Measurements from ENCODE around the gene SHROOM3.
"Not testable (repeated sequence)": the region's sequence is repeated elsewhere in the genome, so short reads cannot be mapped to it uniquely, and the experiment has no call there.

SHROOM3 gene

GRCh38 chr4:76590798-76591281, 155.8 kb downstream of the SHROOM3 start:
- DNase-seq (ENCODE audit: low read depth in 1 of 2, low spot score in 1 of 2), result no peak

- DNase-seq (ENCODE audit: low read depth in 1 of 2, low spot score in 1 of 2), result no peak
Measured at GRCh38 chr4:76591992-76592391, 157.0 kb downstream of the SHROOM3 start.

- no peak for DNase-seq (ENCODE audit: low read depth in 1 of 2, low spot score in 1 of 2)
Measured at GRCh38 chr4:76592460-76592859, 157.4 kb downstream of the SHROOM3 start.

GRCh38 chr4:76594173-76594572, 159.1 kb downstream of the SHROOM3 start:
- no peak for DNase-seq (ENCODE audit: low read depth in 1 of 2, low spot score in 1 of 2)

GRCh38 chr4:76595435-76595834, 160.4 kb downstream of the SHROOM3 start:
- DNase-seq (ENCODE audit: low read depth in 1 of 2, low spot score in 1 of 2), result no peak

GRCh38 chr4:76596713-76597112, 161.7 kb downstream of the SHROOM3 start:
- DNase-seq (ENCODE audit: low read depth in 1 of 2, low spot score in 1 of 2), result no peak

GRCh38 chr4:76597423-76597979, 162.5 kb downstream of the SHROOM3 start:
- DNase-seq (ENCODE audit: low read depth in 1 of 2, low spot score in 1 of 2), result no peak

GRCh38 chr4:76600447-76600846, 165.4 kb downstream of the SHROOM3 start:
- no peak for DNase-seq (ENCODE audit: low read depth in 1 of 2, low spot score in 1 of 2)

- DNase-seq (ENCODE audit: low read depth in 1 of 2, low spot score in 1 of 2), result no peak
Measured at GRCh38 chr4:76601791-76602190, 166.8 kb downstream of the SHROOM3 start.

GRCh38 chr4:76605099-76605563, 170.1 kb downstream of the SHROOM3 start:
- no peak for DNase-seq (ENCODE audit: low read depth in 1 of 2, low spot score in 1 of 2)

- DNase-seq (ENCODE audit: low read depth in 1 of 2, low spot score in 1 of 2), result no peak
Measured at GRCh38 chr4:76606645-76607265, 171.7 kb downstream of the SHROOM3 start.

- DNase-seq (ENCODE audit: low read depth in 1 of 2, low spot score in 1 of 2), result no peak
Measured at GRCh38 chr4:76607266-76607799, 172.3 kb downstream of the SHROOM3 start.

- DNase-seq (ENCODE audit: low read depth in 1 of 2, low spot score in 1 of 2), result no peak
Measured at GRCh38 chr4:76607846-76608245, 172.8 kb downstream of the SHROOM3 start.

GRCh38 chr4:76608549-76608948, 173.5 kb downstream of the SHROOM3 start:
- not testable (repeated sequence) for DNase-seq (ENCODE audit: low read depth in 1 of 2, low spot score in 1 of 2)

- DNase-seq (ENCODE audit: low read depth in 1 of 2, low spot score in 1 of 2), result no peak
Measured at GRCh38 chr4:76610751-76611547, 175.9 kb downstream of the SHROOM3 start.

GRCh38 chr4:76611616-76612207, 176.7 kb downstream of the SHROOM3 start:
- no peak for DNase-seq (ENCODE audit: low read depth in 1 of 2, low spot score in 1 of 2)

- no peak for DNase-seq (ENCODE audit: low read depth in 1 of 2, low spot score in 1 of 2)
Measured at GRCh38 chr4:76614589-76614988, 179.6 kb downstream of the SHROOM3 start.

- no peak for DNase-seq (ENCODE audit: low read depth in 1 of 2, low spot score in 1 of 2)
Measured at GRCh38 chr4:76615999-76616398, 181.0 kb downstream of the SHROOM3 start.

- DNase-seq (ENCODE audit: low read depth in 1 of 2, low spot score in 1 of 2), result no peak
Measured at GRCh38 chr4:76616526-76616925, 181.5 kb downstream of the SHROOM3 start.

GRCh38 chr4:76620723-76621468, 185.9 kb downstream of the SHROOM3 start:
- DNase-seq (ENCODE audit: low read depth in 1 of 2, low spot score in 1 of 2), result no peak

GRCh38 chr4:76622126-76622525, 187.1 kb downstream of the SHROOM3 start:
- no peak for DNase-seq (ENCODE audit: low read depth in 1 of 2, low spot score in 1 of 2)

Measured in activated CD4-positive, alpha-beta T cell treated with anti-CD3 and anti-CD28 coated beads, Interleukin-2, amount 50 U/mL, for 24 hours (primary cell).